ENCODE results near the gene RFPL1.
"Not testable (repeated sequence)": the region's sequence is repeated elsewhere in the genome, so short reads cannot be mapped to it uniquely, and the experiment has no call there.

The RFPL1 gene

GRCh38 chr22:29484642-29485041 lies 46.3 kb downstream of the RFPL1 start:
- no peak overlapping the region for H2BK15ac ChIP-seq (ENCODE audit: low read depth, poor library complexity, severe bottlenecking)
- no peak for DNase-seq
- no peak overlapping the region for H3K4ac ChIP-seq (ENCODE audit: low read depth in 1 of 2, low read length in 2 of 2)
- no peak overlapping the region for H3K27ac ChIP-seq (ENCODE audit: low read length, poor library complexity, severe bottlenecking)
- no peak overlapping the region for H2BK5ac ChIP-seq (ENCODE audit: low read depth, low read length, poor library complexity, severe bottlenecking)
- H3K27me3 ChIP-seq (ENCODE audit: control insufficient read depth in 1 of 2, insufficient read depth in 1 of 2, low read length in 2 of 2): peaks cover 28 to 32% of the 10 kb centered on the region in 2 experiments
- H3K23ac ChIP-seq (ENCODE audit: low read length in 2 of 2): no peak overlapping the region
- no peaks in the 10 kb centered on the region for H3K9me3 ChIP-seq (ENCODE audit: control insufficient read depth, low read length)
- WGBS: 89% methylated on average over 2 of the region's 3 CpGs
- H2AK5ac ChIP-seq (ENCODE audit: low read length, severe bottlenecking): no peak overlapping the region
- no peak overlapping the region for H4K91ac ChIP-seq (ENCODE audit: low read length)
- H3K4me1 ChIP-seq (ENCODE audit: control insufficient read depth, insufficient read depth, low read depth, low read length): peaks cover 14% of the 10 kb centered on the region
- H3K4me3 ChIP-seq (ENCODE audit: insufficient read depth in 1 of 2, low read depth in 1 of 2, low read length in 2 of 2): no peak overlapping the region
- no peak overlapping the region for H4K8ac ChIP-seq (ENCODE audit: low read length)
- no peak overlapping the region for H2BK120ac ChIP-seq (ENCODE audit: low read depth, low read length)
- no peaks in the 10 kb centered on the region for H3K36me3 ChIP-seq (ENCODE audit: control insufficient read depth in 1 of 2, insufficient read depth in 2 of 2, low read depth in 1 of 2, low read length in 2 of 2)
- H2AFZ ChIP-seq (ENCODE audit: low read depth, low read length): no peak overlapping the region
- H3K4me2 ChIP-seq (ENCODE audit: low read length, poor library complexity, severe bottlenecking): no peak overlapping the region
- no peak overlapping the region for H2BK12ac ChIP-seq (ENCODE audit: low read length in 2 of 2)
- no peaks in the 10 kb centered on the region for H3K79me1 ChIP-seq (replicated peaks; ENCODE audit: low read length, poor library complexity, severe bottlenecking)
- H3K14ac ChIP-seq (ENCODE audit: low read length in 2 of 2): no peak overlapping the region
- no peak overlapping the region for H3K9ac ChIP-seq (ENCODE audit: low read length)
- no peak overlapping the region for H3K18ac ChIP-seq (ENCODE audit: low read depth in 1 of 2, low read length in 2 of 2)

- H3K4me2 ChIP-seq (ENCODE audit: low read length, poor library complexity, severe bottlenecking): no peak overlapping the region
Observed at GRCh38 chr22:29485448-29485847, 47.1 kb downstream of the RFPL1 start.

DNA sequence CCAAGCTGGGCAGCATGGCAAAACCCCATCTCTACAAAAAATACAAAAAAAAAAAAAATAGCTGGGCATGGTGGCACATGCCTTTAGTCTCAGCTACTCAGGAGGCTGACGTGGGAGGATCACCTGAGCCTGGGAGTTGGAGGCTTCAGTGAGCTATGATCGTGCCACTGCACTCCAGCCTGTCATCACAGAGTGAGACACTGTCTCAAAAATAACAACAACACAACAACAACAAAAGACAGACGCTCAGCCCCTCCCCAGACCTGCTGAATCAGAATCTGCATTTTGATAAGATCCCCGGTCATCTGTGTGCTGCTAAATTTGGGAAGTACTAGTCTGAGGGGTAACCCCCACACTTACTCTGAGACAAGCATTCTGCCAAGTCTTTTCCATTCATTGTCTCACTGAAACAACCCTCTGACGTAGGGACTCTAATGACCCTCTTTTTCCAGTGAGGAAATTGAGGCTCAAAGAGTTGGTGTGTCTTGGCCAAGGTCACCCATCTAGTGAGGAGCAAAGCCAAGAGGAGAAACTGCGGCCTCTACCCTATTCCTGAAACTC lies 49.1 kb downstream of the RFPL1 start:
- no peak for DNase-seq
- H2AFZ ChIP-seq (ENCODE audit: low read depth, low read length): no peak overlapping the region
- H2BK12ac ChIP-seq (ENCODE audit: low read length in 2 of 2): no peak overlapping the region
- H3K4me3 ChIP-seq (ENCODE audit: insufficient read depth in 1 of 2, low read depth in 1 of 2, low read length in 2 of 2): no peak overlapping the region
- WGBS: 90% methylated on average over 6 of the region's 6 CpGs
- no peak overlapping the region for H4K91ac ChIP-seq (ENCODE audit: low read length)
- H3K4ac ChIP-seq (ENCODE audit: low read depth in 1 of 2, low read length in 2 of 2): no peak overlapping the region
- no peak overlapping the region for H3K23ac ChIP-seq (ENCODE audit: low read length in 2 of 2)
- no peak overlapping the region for H4K8ac ChIP-seq (ENCODE audit: low read length)
- no peak overlapping the region for H2BK15ac ChIP-seq (ENCODE audit: low read depth, poor library complexity, severe bottlenecking)
- H3K4me1 ChIP-seq (ENCODE audit: control insufficient read depth, insufficient read depth, low read depth, low read length): no peaks in the 10 kb centered on the region
- no peak overlapping the region for H3K14ac ChIP-seq (ENCODE audit: low read length in 2 of 2)
- H3K18ac ChIP-seq (ENCODE audit: low read depth in 1 of 2, low read length in 2 of 2): no peak overlapping the region
- H3K9ac ChIP-seq (ENCODE audit: low read length): no peak overlapping the region
- H3K27me3 ChIP-seq (ENCODE audit: control insufficient read depth in 1 of 2, insufficient read depth in 1 of 2, low read length in 2 of 2): peaks cover 3 to 15% of the 10 kb centered on the region in 2 experiments
- no peak overlapping the region for H2AK5ac ChIP-seq (ENCODE audit: low read length, severe bottlenecking)
- no peak overlapping the region for H2BK120ac ChIP-seq (ENCODE audit: low read depth, low read length)
- H3K79me1 ChIP-seq (replicated peaks; ENCODE audit: low read length, poor library complexity, severe bottlenecking): no peaks in the 10 kb centered on the region
- no peak overlapping the region for H2BK5ac ChIP-seq (ENCODE audit: low read depth, low read length, poor library complexity, severe bottlenecking)
- no peaks in the 10 kb centered on the region for H3K36me3 ChIP-seq (ENCODE audit: control insufficient read depth in 1 of 2, insufficient read depth in 2 of 2, low read depth in 1 of 2, low read length in 2 of 2)
- no peak overlapping the region for H3K27ac ChIP-seq (ENCODE audit: low read length, poor library complexity, severe bottlenecking)
- H3K9me3 ChIP-seq (ENCODE audit: control insufficient read depth, low read length): no peaks in the 10 kb centered on the region
- no peak overlapping the region for H3K4me2 ChIP-seq (ENCODE audit: low read length, poor library complexity, severe bottlenecking)

More at GRCh38 chr22:29485448-29485847, 47.1 kb downstream of the RFPL1 start:
- no peak overlapping the region for H2AK5ac ChIP-seq (ENCODE audit: low read length, severe bottlenecking)
- H2BK120ac ChIP-seq (ENCODE audit: low read depth, low read length): no peak overlapping the region
- H3K23ac ChIP-seq (ENCODE audit: low read length in 2 of 2): no peak overlapping the region
- no peak overlapping the region for H3K18ac ChIP-seq (ENCODE audit: low read depth in 1 of 2, low read length in 2 of 2)
- no peak overlapping the region for H2BK12ac ChIP-seq (ENCODE audit: low read length in 2 of 2)
- H3K14ac ChIP-seq (ENCODE audit: low read length in 2 of 2): no peak overlapping the region
- H2BK5ac ChIP-seq (ENCODE audit: low read depth, low read length, poor library complexity, severe bottlenecking): no peak overlapping the region
- no peak overlapping the region for H3K9ac ChIP-seq (ENCODE audit: low read length)
- no peak overlapping the region for H3K4ac ChIP-seq (ENCODE audit: low read depth in 1 of 2, low read length in 2 of 2)
- H4K8ac ChIP-seq (ENCODE audit: low read length): no peak overlapping the region
- 92% methylated on average over 8 of the region's 8 CpGs for WGBS
- H2AFZ ChIP-seq (ENCODE audit: low read depth, low read length): no peak overlapping the region
- no peak overlapping the region for H3K27ac ChIP-seq (ENCODE audit: low read length, poor library complexity, severe bottlenecking)
- DNase-seq: no peak
- no peak overlapping the region for H2BK15ac ChIP-seq (ENCODE audit: low read depth, poor library complexity, severe bottlenecking)
- no peaks in the 10 kb centered on the region for H3K9me3 ChIP-seq (ENCODE audit: control insufficient read depth, low read length)
- H3K27me3 ChIP-seq (ENCODE audit: control insufficient read depth in 1 of 2, insufficient read depth in 1 of 2, low read length in 2 of 2): peaks cover 24 to 32% of the 10 kb centered on the region in 2 experiments
- H3K4me1 ChIP-seq (ENCODE audit: control insufficient read depth, insufficient read depth, low read depth, low read length): peaks cover 10% of the 10 kb centered on the region
- H3K36me3 ChIP-seq (ENCODE audit: control insufficient read depth in 1 of 2, insufficient read depth in 2 of 2, low read depth in 1 of 2, low read length in 2 of 2): no peaks in the 10 kb centered on the region
- H4K91ac ChIP-seq (ENCODE audit: low read length): no peak overlapping the region
- no peak overlapping the region for H3K4me3 ChIP-seq (ENCODE audit: insufficient read depth in 1 of 2, low read depth in 1 of 2, low read length in 2 of 2)
- no peaks in the 10 kb centered on the region for H3K79me1 ChIP-seq (replicated peaks; ENCODE audit: low read length, poor library complexity, severe bottlenecking)

DNA sequence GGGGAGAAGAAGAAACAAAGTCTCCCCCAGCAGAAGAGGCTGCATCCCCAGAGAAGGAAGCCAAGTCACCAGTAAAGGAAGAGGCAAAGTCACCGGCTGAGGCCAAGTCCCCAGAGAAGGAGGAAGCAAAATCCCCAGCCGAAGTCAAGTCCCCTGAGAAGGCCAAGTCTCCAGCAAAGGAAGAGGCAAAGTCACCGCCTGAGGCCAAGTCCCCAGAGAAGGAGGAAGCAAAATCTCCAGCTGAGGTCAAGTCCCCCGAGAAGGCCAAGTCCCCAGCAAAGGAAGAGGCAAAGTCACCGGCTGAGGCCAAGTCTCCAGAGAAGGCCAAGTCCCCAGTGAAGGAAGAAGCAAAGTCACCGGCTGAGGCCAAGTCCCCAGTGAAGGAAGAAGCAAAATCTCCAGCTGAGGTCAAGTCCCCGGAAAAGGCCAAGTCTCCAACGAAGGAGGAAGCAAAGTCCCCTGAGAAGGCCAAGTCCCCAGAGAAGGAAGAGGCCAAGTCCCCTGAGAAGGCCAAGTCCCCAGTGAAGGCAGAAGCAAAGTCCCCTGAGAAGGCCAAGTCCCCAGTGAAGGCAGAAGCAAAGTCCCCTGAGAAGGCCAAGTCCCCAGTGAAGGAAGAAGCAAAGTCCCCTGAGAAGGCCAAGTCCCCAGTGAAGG lies 50.9 kb downstream of the RFPL1 start:
- H4K91ac ChIP-seq (ENCODE audit: low read length); H3K23ac ChIP-seq (ENCODE audit: low read length in 2 of 2); H3K4me1 ChIP-seq (ENCODE audit: control insufficient read depth, insufficient read depth, low read depth, low read length); H2BK15ac ChIP-seq (ENCODE audit: low read depth, poor library complexity, severe bottlenecking); H3K27me3 ChIP-seq (ENCODE audit: control insufficient read depth in 1 of 2, insufficient read depth in 1 of 2, low read length in 2 of 2); H3K36me3 ChIP-seq (ENCODE audit: control insufficient read depth in 1 of 2, insufficient read depth in 2 of 2, low read depth in 1 of 2, low read length in 2 of 2); H2AFZ ChIP-seq (ENCODE audit: low read depth, low read length); H3K79me1 ChIP-seq (replicated peaks; ENCODE audit: low read length, poor library complexity, severe bottlenecking); H2BK5ac ChIP-seq (ENCODE audit: low read depth, low read length, poor library complexity, severe bottlenecking); H3K9ac ChIP-seq (ENCODE audit: low read length); DNase-seq; H3K4me3 ChIP-seq (ENCODE audit: insufficient read depth in 1 of 2, low read depth in 1 of 2, low read length in 2 of 2); H2BK120ac ChIP-seq (ENCODE audit: low read depth, low read length); H4K8ac ChIP-seq (ENCODE audit: low read length); H3K9me3 ChIP-seq (ENCODE audit: control insufficient read depth, low read length); H3K4ac ChIP-seq (ENCODE audit: low read depth in 1 of 2, low read length in 2 of 2); H3K18ac ChIP-seq (ENCODE audit: low read depth in 1 of 2, low read length in 2 of 2); H2AK5ac ChIP-seq (ENCODE audit: low read length, severe bottlenecking); H2BK12ac ChIP-seq (ENCODE audit: low read length in 2 of 2); H3K14ac ChIP-seq (ENCODE audit: low read length in 2 of 2); H3K4me2 ChIP-seq (ENCODE audit: low read length, poor library complexity, severe bottlenecking); H3K27ac ChIP-seq (ENCODE audit: low read length, poor library complexity, severe bottlenecking): not testable (repeated sequence)
- 84% methylated on average over 8 of the region's 8 CpGs for WGBS
